GM23338 (cell line): ENCODE results near the gene CNOT9.

ENCODE experiments used
- CREB1 ChIP-seq: fragments of 250-450 bp; sonication (Bioruptor Pico); IDR thresholded peaks from 2 replicates; pipeline ENCODE4 v1.5.0; 2020; ENCODE audit warnings: low read depth, mild to moderate bottlenecking, moderate library complexity
- CTCF ChIP-seq, 2 experiments: fragments of 200-600 bp in 1 of 2; sonication (generic) in 1 of 2; conservative IDR thresholded peaks; 2 replicates each; pipeline versions ENCODE4 v1.5.1 to v1.6.1; 2016 to 2017; ENCODE audit warnings: antibody characterized with exemption in 2 of 2, low read depth in 2 of 2, mild to moderate bottlenecking in 2 of 2, moderate library complexity in 1 of 2
- ETS1 ChIP-seq: IDR thresholded peaks from 2 replicates; pipeline ENCODE4 v1.6.1; 2016; ENCODE audit warnings: antibody characterized with exemption
- EZH2 ChIP-seq: fragments of 200-600 bp; sonication (generic); IDR thresholded peaks from one replicate; pipeline ENCODE4 v1.8.0; 2017; ENCODE audit warnings: antibody characterized with exemption, mild to moderate bottlenecking, low read depth; ENCODE audit not compliant: unreplicated experiment
- EZH2phosphoT487 ChIP-seq: fragments of 200-600 bp; sonication (generic); IDR thresholded peaks from one replicate; pipeline ENCODE4 v1.8.1; 2018; ENCODE audit warnings: antibody characterized with exemption; ENCODE audit not compliant: unreplicated experiment
- JUNB ChIP-seq: IDR thresholded peaks from one replicate; pipeline ENCODE4 v1.6.1; 2016; ENCODE audit warnings: antibody characterized with exemption; ENCODE audit not compliant: unreplicated experiment
- NANOG ChIP-seq: IDR thresholded peaks from 2 replicates; pipeline ENCODE4 v1.6.1; 2016; ENCODE audit warnings: antibody characterized with exemption, borderline replicate concordance
- POLR2AphosphoS5 ChIP-seq: IDR thresholded peaks from 2 replicates; pipeline ENCODE4 v1.6.1; 2016; ENCODE audit warnings: antibody characterized with exemption, low read depth
- REST ChIP-seq: IDR thresholded peaks from one replicate; pipeline ENCODE4 v1.6.1; 2018; ENCODE audit warnings: antibody characterized with exemption; ENCODE audit not compliant: unreplicated experiment
- STAT1 ChIP-seq: IDR thresholded peaks from one replicate; pipeline ENCODE4 v1.6.1; 2016; ENCODE audit warnings: antibody characterized with exemption; ENCODE audit not compliant: unreplicated experiment
- ZNF331 ChIP-seq: fragments of 250-450 bp; sonication (Bioruptor Pico); IDR thresholded peaks from 2 replicates; pipeline ENCODE4 v1.5.0; 2020; ENCODE audit warnings: low read depth, mild to moderate bottlenecking, moderate library complexity

DNA sequence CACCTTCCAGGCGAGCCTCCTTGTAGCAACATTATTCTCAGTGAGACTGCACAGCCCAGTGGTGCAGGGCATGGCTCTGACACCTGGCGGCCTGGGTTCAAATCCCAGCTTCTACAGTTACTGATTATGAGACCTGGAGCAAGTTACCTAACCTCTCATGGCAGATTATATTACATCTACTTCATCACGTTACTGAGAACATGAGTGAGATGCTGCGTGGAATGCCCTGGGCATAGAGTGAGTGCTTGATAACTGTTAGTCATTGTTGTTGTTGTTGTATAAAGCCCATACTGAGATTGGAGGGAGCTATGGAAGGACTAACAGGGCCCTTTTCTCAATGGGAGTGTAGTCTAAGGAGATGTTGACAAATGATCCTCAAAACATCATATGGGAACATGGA lies 57.7 kb downstream of the CNOT9 start:
- no peak for TF ChIP-seq CTCF (conservative IDR thresholded peaks at IDR 0.05; ENCODE audit: low read depth in 2 of 2)
- TF ChIP-seq CREB1, result no peak
- no peak for TF ChIP-seq POLR2AphosphoS5
- TF ChIP-seq EZH2, result no peak
- TF ChIP-seq STAT1, result no peak
- TF ChIP-seq EZH2phosphoT487, result no peak
- TF ChIP-seq JUNB, result no peak
- no peak for TF ChIP-seq NANOG
- no peak for TF ChIP-seq REST
- TF ChIP-seq ZNF331, result no peak
- no peak for TF ChIP-seq ETS1
